MM.1S (cell line): ENCODE results near the gene ALDH1A2.

Experiments used
- DNase-seq: peaks from one replicate; pipeline ENCODE4 v3.0.0-alpha.2; 2015
- H2AFZ ChIP-seq: fragments of 300-600 bp; sonication (generic); 2 replicates; pipeline ENCODE4 v1.6.0; 2016; ENCODE audit warnings: antibody characterized with exemption, low read length
- H3F3A ChIP-seq: fragments of 300-600 bp; sonication (generic); 2 replicates; pipeline ENCODE4 v1.6.1; 2016; ENCODE audit warnings: mild to moderate bottlenecking, antibody characterized with exemption, low read length, moderate library complexity, mixed read lengths; ENCODE audit not compliant: insufficient read depth
- H3K27ac ChIP-seq: fragments of 300-600 bp; sonication (generic); 2 replicates; pipeline ENCODE4 v1.5.1; 2016; ENCODE audit warnings: mild to moderate bottlenecking, low read length
- H3K27me3 ChIP-seq: fragments of 300-600 bp; sonication (generic); replicated peaks from 2 replicates; pipeline ENCODE4 v1.6.0; 2016; ENCODE audit warnings: low read length; ENCODE audit not compliant: insufficient read depth
- H3K36me3 ChIP-seq: fragments of 300-600 bp; sonication (generic); replicated peaks from 2 replicates; pipeline ENCODE4 v1.6.1; 2016; ENCODE audit warnings: mild to moderate bottlenecking, low read length, mixed read lengths; ENCODE audit not compliant: insufficient read depth
- H3K4me1 ChIP-seq: fragments of 300-600 bp; sonication (generic); 2 replicates; pipeline ENCODE4 v1.6.1; 2016; ENCODE audit warnings: low read length, mixed read lengths
- H3K4me2 ChIP-seq: fragments of 300-600 bp; sonication (generic); 2 replicates; pipeline ENCODE4 v1.6.0; 2016; ENCODE audit warnings: low read depth, low read length
- H3K4me3 ChIP-seq: fragments of 300-600 bp; sonication (generic); 2 replicates; pipeline ENCODE4 v1.5.1; 2016; ENCODE audit warnings: low read length, mixed read lengths
- H3K79me2 ChIP-seq: fragments of 300-600 bp; sonication (generic); 2 replicates; pipeline ENCODE4 v1.6.1; 2016; ENCODE audit warnings: mixed run types, low read length, mixed read lengths
- H3K9ac ChIP-seq: fragments of 300-600 bp; sonication (generic); 2 replicates; pipeline ENCODE4 v1.6.1; 2016; ENCODE audit warnings: low read length, mixed read lengths
- H3K9me2 ChIP-seq: fragments of 300-600 bp; sonication (generic); replicated peaks from 2 replicates; pipeline ENCODE4 v1.6.1; 2016; ENCODE audit warnings: mild to moderate bottlenecking, low read length, mixed read lengths; ENCODE audit not compliant: insufficient read depth
- H3K9me3 ChIP-seq: fragments of 300-600 bp; sonication (generic); replicated peaks from 2 replicates; pipeline ENCODE4 v1.6.1; 2016; ENCODE audit warnings: mild to moderate bottlenecking, low read length, mixed read lengths; ENCODE audit not compliant: insufficient read depth
- H4K20me1 ChIP-seq: fragments of 300-600 bp; sonication (generic); 2 replicates; pipeline ENCODE4 v1.6.1; 2016; ENCODE audit warnings: mild to moderate bottlenecking, low read length, moderate library complexity, mixed read lengths; ENCODE audit not compliant: insufficient read depth
- EZH2 ChIP-seq: fragments of 300-600 bp; sonication (generic); optimal IDR thresholded peaks from 2 replicates; pipeline ENCODE3; 2017; ENCODE audit warnings: low read depth, mild to moderate bottlenecking, antibody characterized with exemption, low read length, mixed read lengths
- EZH2phosphoT487 ChIP-seq: fragments of 300-600 bp; sonication (generic); IDR thresholded peaks from 2 replicates; pipeline ENCODE4 v1.6.1; 2018; ENCODE audit warnings: antibody characterized with exemption, low read length
- TF ChIP-seq, protein P1 (sequence below): fragments of 300-600 bp; sonication (generic); IDR thresholded peaks from 2 replicates; pipeline ENCODE4 v1.5.1; 2016; ENCODE audit warnings: antibody characterized with exemption, low read length, mixed read lengths

Gene ALDH1A2

DNA sequence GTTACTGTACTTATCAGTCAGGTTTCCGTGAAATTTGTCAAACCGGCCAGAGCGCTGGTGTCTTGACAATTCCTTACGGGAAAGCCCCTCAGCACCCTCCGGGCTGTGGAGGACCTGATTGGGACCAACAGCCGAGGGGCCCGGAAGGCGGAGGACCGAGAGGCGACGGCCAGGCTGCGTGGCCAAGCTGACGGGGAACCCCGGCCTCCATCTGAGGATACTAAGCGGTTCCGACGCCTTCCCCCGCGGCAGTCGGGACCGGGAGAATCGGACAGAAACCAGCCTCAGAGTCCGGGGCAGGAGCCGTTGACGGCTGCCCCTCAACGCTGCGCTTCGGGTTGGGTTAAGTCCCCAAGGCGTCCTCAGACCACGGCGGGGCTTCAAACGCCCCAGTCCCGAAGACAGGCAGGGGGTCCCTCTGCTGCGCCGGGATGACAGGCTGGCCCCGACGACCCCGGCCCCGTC lies 499 bp downstream of the ALDH1A2 start:
- TF ChIP-seq, protein P1, sequence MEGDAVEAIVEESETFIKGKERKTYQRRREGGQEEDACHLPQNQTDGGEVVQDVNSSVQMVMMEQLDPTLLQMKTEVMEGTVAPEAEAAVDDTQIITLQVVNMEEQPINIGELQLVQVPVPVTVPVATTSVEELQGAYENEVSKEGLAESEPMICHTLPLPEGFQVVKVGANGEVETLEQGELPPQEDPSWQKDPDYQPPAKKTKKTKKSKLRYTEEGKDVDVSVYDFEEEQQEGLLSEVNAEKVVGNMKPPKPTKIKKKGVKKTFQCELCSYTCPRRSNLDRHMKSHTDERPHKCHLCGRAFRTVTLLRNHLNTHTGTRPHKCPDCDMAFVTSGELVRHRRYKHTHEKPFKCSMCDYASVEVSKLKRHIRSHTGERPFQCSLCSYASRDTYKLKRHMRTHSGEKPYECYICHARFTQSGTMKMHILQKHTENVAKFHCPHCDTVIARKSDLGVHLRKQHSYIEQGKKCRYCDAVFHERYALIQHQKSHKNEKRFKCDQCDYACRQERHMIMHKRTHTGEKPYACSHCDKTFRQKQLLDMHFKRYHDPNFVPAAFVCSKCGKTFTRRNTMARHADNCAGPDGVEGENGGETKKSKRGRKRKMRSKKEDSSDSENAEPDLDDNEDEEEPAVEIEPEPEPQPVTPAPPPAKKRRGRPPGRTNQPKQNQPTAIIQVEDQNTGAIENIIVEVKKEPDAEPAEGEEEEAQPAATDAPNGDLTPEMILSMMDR = no peak
- TF ChIP-seq EZH2 (no peak), EZH2phosphoT487 (no peak)
- Histone ChIP-seq H3K9me2 (no peaks in the 10 kb centered on the region), H3K4me1 (no peaks in the 10 kb centered on the region), H3K27ac (no peak overlapping the region), H3K4me3 (no peak overlapping the region), H3K27me3 (0 out of 2 replicates have a peak, but pooled peaks cover 5% of the 10 kb centered on the region), H3K9me3 (no peaks in the 10 kb centered on the region), H3K9ac (no peak overlapping the region), H3K79me2 (no peaks in the 10 kb centered on the region), H3K4me2 (no peak overlapping the region), H2AFZ (no peak overlapping the region), H3K36me3 (no peaks in the 10 kb centered on the region), H3F3A (no peaks in the 10 kb centered on the region), H4K20me1 (no peaks in the 10 kb centered on the region)
- no peak for DNase-seq

GRCh38 chr15:58064082-58064979 lies 1.2 kb downstream of the ALDH1A2 start:
- H2AFZ ChIP-seq = no peak overlapping the region
- no peaks in the 10 kb centered on the region for H3K9me2 ChIP-seq
- no peaks in the 10 kb centered on the region for H4K20me1 ChIP-seq
- H3K36me3 ChIP-seq = no peaks in the 10 kb centered on the region
- H3K4me3 ChIP-seq = no peak overlapping the region
- H3K79me2 ChIP-seq = no peaks in the 10 kb centered on the region
- H3F3A ChIP-seq = no peaks in the 10 kb centered on the region
- no peaks in the 10 kb centered on the region for H3K9me3 ChIP-seq
- TF ChIP-seq EZH2 (no peak), EZH2phosphoT487 (no peak)
- TF ChIP-seq, protein P1 = no peak
- no peak for DNase-seq
- H3K4me2 ChIP-seq = no peak overlapping the region
- no peaks in the 10 kb centered on the region for H3K4me1 ChIP-seq
- H3K27ac ChIP-seq = no peak overlapping the region
- H3K9ac ChIP-seq = no peak overlapping the region
- 0 out of 2 replicates have a peak, but pooled peaks cover 5% of the 10 kb centered on the region for H3K27me3 ChIP-seq

- Histone ChIP-seq H3K27ac (no peak overlapping the region), H3K36me3 (no peaks in the 10 kb centered on the region), H3K27me3 (0 out of 2 replicates have a peak, but pooled peaks cover 5% of the 10 kb centered on the region), H3K79me2 (no peaks in the 10 kb centered on the region), H3K4me2 (no peak overlapping the region), H3K9ac (no peak overlapping the region), H3K9me2 (no peaks in the 10 kb centered on the region), H3K4me3 (no peak overlapping the region), H4K20me1 (no peaks in the 10 kb centered on the region), H3K4me1 (no peaks in the 10 kb centered on the region), H3F3A (no peaks in the 10 kb centered on the region), H2AFZ (no peak overlapping the region), H3K9me3 (no peaks in the 10 kb centered on the region)
- no peak for DNase-seq
- TF ChIP-seq, protein P1 = no peak
- no peak for TF ChIP-seq EZH2phosphoT487
- no peak for TF ChIP-seq EZH2
Measured at GRCh38 chr15:58063614-58064013, 1.9 kb downstream of the ALDH1A2 start.
